EL (cell line): ENCODE data around the gene ZNF516.

ENCODE experiments used
- DNase-seq: peaks from one replicate; pipeline ENCODE4 v3.0.0-alpha.2; 2016

ZNF516 gene

DNA sequence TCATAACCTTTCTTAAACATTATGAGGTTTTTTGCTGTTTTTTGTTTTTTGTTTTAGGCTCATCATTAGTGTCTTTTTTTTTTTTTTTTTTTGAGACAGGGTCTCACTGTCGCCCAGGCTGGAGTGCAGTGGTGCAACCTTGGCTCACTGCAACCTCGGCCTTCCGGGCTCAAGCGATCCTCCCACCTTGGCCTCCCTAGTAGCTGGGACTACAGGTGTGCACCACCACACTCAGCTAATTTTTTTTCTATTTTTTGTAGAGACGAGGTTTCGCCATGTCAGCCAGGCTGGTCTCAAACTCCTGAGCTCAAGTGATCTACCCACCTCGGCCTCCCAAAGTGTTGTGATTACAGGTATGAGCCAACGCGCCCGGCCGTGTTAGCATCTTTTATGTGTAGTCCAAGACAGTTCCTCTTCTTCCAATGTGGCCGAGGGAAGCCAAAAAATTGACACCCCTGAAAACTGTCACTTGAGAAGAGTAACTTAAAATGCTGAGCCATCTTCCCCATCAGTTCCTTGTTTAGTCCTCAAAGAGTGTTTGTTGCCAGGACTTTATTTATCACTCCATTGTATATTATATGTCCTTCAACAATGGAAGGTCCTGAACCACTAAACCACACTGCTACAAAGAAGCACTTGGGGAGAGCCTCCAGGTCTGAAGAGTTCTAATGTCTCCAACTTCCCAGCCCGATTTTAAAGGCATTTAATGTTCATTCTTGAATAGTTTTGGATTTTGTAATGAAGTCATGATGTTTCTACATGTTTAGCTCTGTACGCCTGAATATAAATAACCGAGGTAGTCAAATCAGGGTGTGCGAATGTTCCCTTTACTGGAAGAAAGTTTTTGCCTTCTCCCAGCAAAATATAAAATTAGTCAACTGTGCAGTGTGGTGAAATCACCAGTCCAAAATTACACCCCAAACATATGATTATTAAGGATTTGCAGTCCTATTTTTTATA lies 26.4 kb downstream of the ZNF516 start:
- DNase-seq: no peak

DNA sequence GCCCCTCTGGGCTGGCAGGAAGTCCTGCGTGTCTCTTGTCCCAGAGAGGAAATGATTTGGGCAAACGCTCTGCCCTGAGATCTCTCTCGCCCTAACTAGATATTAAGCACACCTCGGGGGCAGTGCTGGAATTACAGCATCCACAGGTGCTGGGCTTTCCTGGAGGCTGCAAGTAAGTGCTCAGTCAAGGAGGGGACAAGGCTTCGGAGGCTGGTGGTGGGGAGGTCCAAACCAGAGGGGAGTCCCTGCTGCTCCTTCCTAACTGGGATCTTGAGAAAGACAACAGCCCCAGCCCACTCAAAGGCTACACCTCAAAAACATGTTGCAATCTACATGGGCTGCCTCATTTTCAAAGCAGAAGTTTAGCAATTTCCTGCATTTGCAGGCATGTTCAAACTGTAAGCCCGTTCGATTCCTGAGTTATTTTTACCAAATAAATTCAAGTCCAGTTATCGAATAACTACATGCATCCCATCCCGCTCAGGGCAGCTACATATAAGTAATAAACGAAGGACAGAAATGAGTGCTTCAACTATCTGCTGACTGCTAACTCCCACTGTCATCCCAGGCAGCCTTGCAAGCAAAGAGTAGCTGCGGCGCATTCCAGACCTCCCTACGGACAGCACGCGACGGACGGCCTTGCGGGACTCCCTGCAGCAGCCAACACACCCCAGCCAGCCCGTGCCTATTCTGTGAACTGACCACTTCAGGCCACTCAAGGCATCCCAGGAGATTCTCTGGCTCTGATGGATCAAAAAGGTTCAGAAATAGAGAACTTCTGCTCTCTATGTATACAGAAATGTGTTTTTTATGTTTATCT lies 27.5 kb downstream of the ZNF516 start:
- DNase-seq: no peak

DNA sequence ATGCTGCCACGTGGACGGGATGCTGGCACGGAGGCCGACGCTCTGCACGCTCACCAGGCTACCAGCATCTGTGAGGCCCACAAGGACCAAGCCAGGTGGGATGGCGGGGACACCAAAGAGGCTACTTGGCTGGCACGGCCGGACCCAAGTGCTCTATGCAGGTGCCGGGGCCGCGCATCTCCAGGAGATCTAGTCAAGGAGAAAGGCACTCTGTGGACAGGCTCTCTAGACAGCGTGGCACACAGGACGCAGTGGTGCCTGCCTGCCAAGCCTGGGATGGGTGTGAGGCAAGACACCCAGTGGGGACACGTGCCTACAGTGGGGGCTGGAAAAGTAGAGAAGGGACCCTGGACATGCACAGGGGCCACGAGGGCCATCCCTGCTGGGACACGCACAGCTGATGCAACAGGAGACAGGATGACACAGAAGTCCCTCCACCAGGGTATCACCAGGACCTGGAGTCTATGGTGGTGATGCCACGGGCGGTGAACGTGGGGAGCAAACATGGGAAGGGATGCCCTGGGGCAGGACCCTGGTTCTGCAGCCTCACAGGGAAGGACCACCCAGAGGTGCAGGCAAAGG lies 28.5 kb downstream of the ZNF516 start:
- no peak for DNase-seq

DNA sequence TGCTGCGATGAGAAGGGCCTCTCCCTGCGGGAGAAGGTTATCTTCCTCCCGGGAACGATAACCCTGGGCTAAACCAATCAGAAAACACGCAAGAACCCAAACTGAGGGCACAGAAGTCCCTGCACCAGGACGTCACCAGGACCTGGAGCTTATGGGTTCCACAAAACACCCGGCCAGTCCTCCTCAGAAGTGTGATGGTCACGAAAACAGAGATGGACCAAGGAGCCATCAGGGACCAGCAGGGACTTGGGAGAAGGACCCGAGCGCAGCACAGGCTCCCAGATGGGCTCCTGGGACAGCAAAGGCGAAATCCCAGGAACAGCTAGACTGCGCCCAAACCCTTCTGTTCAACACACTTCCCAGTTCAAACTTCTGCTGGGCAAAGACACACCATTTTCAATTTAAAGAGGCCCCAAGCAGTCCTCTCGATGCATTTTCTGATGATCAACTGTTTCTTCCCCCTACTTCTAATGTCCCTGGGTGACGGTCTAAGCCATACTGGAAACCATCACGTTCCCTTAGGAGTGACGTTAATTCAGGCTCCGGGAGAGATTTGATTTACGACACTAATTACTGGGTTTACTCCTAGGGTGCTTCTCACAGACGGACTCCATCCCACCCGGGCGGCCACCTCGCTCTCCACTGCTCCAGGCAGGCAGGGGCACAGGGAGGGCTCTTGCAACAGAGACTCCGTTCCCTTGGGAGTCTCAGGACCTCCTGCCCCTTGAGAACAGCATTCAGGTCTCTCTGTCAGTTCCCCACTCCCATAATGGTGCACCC lies 29.2 kb downstream of the ZNF516 start:
- no peak for DNase-seq

DNA sequence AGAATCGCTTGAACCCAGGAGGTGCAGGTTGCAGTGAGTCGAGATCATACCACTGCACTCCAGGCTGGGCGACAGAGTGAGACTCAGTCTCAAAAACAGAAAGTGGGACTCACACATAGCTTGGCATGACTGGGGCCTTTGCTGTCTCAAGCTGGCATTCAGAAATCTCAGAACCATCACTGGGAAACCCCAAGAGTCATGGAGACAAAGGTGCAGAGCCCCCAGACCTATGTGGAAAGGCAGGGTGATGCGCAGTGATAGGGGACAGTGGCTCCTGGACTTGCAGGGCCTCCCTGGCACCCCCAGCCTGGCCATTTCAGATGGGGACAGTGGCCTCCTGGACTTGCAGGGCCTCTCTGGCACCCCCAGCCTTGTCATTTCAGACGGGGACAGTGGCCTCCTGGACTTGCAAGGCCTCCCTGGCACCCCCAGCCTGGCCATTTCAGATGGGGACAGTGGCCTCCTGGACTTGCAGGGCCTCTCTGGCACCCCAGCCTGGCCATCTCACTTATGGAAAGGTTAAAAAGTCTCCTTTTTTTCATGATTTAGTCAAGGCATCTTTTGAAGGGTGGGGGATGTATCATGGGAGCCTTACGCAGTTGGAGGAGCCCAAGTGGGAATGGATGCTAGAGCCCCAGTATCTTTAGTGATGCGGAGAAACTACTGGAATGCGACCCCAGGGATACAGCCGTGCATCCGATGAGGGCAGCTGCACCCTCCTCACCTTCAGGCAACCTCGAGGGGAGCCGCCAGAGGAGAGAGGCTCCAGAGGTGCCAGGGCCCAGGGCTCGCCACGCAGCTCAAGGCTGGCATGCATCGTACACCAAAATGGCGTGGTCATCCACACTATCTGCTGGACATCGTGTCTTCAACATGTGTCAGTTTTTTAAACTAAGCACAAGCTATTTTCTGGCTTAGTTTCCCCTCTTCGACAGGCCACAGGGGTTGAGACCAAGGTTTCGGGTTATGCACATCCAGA lies 30.5 kb downstream of the ZNF516 start:
- no peak for DNase-seq

DNA sequence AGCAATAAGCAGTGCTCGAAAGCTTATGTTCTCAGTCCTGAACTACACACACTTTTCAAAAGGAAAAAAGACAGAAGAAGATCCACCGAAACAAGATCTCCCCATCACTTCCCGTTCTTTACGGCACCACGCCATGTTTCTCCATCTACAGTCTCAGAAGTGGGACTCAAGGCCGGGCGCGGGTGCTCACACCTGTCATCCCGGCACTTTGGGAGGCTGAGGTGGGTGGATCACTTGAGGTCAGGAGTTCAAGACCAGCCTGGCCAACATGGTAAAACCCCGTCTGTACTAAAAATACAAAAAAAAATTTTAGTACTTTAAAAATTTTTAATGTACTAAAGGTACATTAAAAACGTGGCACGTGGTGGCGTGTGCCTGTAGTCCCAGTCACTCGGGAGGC lies 31.2 kb downstream of the ZNF516 start:
- no peak for DNase-seq

DNA sequence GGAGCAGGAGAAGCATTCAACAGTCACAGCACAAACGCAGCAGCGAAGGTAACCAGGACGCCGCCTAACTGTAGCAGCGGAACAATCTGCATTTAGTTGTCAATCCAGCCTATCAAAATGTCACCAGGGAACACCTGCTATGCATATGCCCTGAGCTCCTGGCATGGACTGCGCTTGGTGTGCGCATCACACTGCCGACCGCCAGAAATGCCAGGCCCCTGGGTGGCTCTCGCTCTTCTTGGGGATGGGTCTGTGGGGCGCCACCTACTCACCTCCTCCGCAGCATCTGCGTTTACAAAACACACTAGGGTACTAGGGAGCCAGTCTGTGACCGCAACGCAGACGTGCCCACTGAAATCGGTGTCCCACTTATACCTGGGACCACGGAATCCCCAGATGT lies 31.7 kb downstream of the ZNF516 start:
- no peak for DNase-seq

DNA sequence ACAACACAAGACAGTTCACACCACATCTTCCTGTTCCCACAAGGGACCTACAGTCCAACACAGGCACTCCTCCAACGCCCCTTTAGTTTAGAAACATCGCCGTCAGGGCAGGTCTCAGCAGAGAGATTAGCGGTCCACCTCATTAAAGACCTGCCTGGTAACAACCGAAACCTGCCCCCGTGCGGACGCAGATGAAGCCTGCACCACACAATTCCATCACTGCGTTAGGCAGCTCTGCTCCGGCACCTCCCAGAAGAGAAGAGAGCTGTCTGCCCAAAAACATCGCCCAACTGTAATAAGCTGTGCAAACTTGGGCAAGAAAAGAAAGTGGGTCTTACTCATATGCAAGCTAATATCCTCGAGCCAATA lies 32.7 kb downstream of the ZNF516 start:
- DNase-seq: no peak

DNA sequence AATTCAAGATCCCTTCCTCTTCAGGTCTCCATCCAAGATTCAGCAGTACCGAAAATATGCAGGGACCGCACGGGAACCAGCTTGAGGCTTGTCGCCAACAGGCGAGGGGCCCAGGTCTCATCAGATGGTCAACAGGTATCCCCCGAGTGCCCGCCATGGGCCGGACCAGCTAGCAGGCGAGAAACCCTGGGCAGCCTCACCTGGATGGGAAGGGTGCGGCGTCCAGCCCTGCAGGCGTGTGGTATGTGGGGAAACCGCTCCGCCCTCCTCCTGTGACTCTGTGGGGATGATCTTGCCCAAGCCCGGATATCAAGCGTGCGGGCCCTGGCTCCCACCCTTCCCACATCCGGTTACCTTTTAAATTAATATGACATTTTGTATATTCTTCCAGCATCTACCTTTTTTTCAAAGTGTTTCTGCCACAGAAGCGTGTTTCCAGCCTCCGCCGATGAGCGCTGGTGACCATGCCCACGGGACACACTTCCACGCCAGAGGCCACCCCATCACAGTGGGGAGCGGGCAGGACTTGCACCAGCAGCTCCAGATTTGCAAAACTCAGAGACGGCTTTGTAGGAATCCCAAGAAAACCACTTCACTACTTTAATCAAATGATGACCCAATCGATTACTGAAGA lies 33.2 kb downstream of the ZNF516 start:
- DNase-seq: no peak

DNA sequence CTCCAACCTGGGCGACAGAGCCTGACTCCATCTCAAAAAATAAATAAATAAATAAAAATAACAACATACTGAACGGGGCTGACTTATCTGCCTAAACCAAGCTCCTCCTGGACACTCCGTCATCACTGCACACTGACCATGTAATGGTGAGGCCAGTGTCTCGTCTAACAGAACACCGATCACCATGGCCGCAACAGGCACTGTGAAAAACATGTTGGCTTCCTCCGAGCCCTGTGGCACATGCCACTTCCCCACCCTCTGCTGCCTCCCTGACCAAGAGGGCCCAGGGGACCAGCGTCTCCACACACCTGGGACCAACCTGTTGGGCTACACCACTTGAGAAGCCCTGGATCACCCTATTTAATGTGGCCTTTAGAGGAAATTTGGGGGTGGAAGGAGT lies 33.9 kb downstream of the ZNF516 start:
- no peak for DNase-seq

DNA sequence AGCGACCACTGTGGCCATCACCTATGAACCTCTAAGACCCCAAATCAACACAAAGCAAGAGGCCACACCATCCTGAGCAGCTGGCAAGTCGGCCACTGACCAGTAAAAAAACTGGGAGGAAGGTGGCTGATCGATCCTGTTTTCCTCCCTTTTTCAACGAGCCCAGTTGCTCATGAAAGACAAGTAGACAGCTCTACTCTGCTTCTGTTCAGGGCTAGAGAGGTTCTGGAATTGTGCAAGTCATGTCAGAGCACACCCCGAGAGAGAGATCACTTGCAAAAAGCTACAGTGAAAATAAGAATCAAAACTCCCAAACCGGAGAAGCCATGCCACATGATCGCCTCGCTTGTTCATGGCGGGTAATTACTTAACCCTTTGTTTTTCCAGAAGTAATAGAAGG lies 34.6 kb downstream of the ZNF516 start:
- no peak for DNase-seq

DNA sequence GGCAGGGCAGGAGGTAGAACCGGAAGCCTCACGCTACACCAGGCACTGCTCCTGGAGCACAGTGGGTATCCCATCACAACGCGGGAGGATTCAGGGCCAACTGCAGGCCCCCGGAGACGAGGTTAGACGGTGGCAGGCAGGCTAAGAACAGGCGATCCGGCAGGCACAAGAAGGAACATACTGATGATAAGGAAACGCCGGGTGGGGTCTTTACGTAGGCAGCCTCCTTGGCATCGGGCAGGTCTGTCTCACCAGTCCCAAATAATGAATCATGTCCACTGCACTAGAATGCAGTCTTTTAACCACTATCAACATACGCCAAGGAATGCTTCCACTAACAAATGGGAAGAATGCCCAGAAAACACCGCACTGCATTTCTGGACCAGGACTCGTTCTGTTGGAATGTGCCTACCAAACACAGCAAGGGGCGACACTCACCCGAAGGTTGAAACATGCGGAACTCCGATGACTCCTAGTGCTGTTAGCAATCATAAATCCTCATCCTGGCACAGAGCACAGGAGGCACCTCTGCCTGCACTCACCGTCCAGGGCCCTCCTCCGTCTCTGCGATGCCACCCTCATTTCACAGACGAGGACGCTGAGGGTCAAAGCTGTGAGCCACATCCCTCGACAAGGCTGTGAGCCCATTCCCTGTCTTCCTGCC lies 35.2 kb downstream of the ZNF516 start:
- DNase-seq: peak; percentile 100

DNA sequence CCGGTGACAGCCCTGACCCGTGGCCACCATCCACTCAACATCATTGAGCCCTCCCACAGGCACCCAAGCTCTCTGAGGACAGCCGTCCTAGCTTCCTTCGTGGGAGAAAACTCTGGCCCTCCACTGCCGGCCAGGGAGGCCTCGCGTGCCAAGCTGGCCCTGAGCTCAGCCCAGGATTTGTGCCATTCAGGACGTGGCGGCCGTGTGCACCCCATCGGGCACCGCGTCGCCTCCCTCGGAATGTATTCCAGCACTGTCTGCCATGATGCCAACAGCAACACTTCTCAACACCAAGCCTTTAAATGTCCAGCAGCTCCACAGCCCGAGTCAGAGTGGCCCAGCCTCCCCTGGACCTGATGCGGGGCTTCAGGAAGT lies 35.7 kb downstream of the ZNF516 start:
- no peak for DNase-seq

DNA sequence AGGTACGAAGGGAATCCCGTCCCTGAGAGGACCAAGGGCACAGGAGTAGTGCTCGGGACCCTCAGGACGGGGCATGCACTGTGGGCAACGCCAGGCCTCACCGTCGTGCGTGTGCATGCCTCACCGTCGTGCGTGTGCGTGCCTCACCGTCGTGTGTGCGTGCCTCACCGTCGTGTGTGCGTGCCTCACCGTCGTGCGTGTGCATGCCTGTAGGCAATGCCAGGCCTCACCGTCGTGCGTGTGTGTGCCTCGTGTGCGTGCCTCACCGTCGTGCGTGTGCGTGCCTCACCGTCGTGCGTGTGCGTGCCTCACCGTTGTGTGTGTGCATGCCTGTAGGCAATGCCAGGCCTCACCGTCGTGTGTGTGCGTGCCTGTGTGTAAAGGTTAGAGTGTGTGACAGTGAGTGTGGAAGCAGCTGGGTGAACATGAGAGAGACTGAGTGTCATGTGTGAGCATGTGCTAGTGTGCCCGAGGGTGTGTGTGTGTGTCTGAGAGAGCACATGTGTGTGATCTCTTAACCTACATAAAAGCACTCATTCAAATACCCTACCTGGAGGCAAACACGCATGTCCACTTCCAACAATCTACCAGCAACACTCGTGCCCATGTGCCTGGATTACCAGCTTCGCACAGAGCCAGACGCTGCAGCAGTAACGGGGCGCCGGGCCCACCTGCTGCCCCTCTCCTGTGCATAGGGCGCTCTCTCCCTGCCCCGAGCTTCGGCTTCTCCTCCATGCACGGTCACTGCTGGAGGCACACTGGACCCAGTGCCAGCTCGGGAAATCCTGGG lies 36.3 kb downstream of the ZNF516 start:
- no peak for DNase-seq

DNA sequence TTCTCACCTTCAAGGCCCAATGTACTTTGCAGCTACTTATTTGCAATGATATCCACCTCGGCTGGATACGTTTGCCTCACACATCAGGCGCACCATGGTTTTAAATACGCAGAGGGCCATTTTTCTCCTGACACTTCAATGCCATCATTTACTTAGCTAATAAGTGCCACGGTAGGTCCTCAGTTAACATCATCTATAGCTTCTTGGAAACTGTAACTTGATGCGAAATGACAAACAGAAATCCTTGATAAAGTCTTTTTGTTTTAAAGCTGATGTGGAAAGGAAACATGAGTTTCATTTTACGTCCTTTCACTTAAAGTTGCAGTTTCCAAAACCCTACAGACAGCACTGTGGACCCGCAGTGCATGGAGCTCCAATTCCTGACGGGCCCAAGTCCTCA lies 37.1 kb downstream of the ZNF516 start:
- DNase-seq: no peak

DNA sequence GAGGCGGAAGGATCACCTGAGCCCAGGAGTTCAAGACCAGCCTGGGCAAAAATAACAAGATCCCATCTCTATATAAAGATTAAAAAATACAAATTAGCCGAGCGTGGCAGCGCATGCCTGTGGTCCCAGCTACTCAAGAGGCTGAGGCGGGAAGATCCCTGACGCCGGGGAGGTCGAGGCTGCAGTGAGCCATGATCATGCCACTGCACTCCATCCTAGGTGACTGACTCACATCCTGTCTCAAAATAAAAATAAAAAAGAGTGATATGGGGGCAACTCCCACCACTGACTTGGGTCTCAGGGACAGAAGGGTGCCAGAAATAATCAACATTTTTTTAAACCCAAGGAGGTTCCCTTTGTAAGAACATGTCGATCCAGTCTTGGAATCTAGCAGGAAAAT lies 37.6 kb downstream of the ZNF516 start:
- DNase-seq: no peak

DNA sequence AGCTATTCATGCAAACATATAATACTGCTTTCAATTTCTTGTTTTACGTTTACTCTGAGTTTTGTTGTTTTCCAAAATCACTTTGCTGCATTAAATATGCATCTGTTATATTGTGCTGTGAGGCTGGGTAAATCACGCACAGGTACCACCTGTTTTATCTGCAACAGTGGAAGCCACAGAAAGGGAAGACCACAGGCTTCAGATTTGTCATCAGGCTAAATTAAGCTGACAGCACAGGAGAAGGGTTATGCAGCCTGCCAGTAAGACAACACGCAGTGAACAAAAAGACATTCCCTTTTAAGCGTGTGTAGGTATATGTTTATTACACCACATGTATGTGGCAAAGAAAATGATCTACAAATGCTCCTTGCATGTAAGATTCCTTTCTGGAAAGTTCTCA lies 38.2 kb downstream of the ZNF516 start:
- DNase-seq: no peak

DNA sequence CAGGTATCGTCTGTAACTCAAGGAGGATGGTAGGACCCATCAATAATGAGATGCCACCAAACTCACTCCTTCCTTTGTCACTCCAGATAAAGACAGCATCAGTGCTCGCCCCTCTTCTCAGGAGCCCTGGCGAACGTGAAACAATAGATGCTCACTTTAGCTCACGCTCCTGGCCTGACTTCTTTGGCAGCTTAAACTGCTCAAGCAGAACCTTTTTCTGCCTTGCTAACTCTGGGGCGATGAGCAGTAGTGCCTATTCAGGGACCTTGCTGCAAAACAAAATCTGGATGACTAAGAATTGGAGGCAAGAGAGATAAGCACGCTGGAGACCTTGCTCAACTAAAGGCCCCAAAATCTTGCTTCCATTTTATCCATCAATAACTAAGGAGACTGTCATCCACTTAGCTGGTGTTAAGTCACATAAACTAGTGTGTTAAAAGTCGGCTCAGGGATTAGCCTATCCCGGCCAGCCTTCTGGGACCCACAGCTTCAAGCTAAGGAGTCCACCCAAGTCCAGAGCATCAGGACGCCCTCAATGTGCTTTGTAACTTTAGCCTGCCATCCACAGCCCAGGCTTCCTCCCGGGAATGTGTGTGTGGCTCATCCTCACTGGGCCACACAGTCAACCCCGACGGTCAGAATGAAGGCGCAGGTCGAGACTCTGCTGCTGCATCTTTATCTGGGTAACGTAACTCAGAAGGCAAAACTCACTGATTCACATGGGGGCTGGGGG lies 38.9 kb downstream of the ZNF516 start:
- no peak for DNase-seq
